Measurements from ENCODE around the gene LRRFIP2.

DNA sequence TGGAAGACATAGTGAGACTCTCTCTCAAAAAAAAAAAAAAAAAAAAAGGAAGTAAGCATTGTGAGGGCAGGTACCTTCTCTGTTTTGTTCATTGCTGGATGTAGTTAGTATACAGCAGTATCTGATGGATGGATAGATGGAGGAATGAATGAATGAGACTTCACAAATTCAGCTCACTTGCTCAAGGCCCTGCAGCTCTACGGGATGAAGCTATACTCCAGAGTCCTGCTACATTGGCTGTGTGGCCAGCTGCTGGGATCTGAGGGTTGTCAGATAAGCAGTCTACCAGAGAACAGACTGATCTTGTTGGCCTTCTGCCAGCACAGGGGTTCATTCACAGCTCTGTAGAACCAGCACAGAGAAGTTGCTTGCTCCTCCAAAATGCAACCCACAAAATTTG is 146.1 kb downstream of the LRRFIP2 start:
- TF ChIP-seq POLR2A (IDR thresholded peaks at IDR 0.05; ENCODE audit: control extremely low read depth in 1 of 2, low read depth in 2 of 2, low read length in 2 of 2) (no peak), CTCF (IDR thresholded peaks at IDR 0.05; ENCODE audit: control extremely low read depth in 1 of 3, insufficient read depth in 1 of 3, low read depth in 1 of 3, low read length in 3 of 3) (no peak), KDM1A (IDR thresholded peaks at IDR 0.05; ENCODE audit: borderline replicate concordance, low read length) (no peak), ATF3 (IDR thresholded peaks at IDR 0.05; ENCODE audit: insufficient read depth, low read depth, low read length) (no peak), POLR2AphosphoS5 (IDR thresholded peaks at IDR 0.05; ENCODE audit: low read depth, low read length) (no peak), MAFK (IDR thresholded peaks at IDR 0.05; ENCODE audit: low read depth, low read length) (no peak), JUND (IDR thresholded peaks at IDR 0.05; ENCODE audit: low read length) (no peak), CHD1 (IDR thresholded peaks at IDR 0.05; ENCODE audit: low read depth, low read length) (no peak)
